Cerebellar cortex (tissue), 1 donor: ENCODE results near the gene ZNF423.
A peak's percentile ranks its signal among the peaks of the same experiment; 100 is the strongest.

ENCODE experiments used
- DNase-seq: peaks from one replicate; pipeline ENCODE4 v3.0.0-alpha.2; 2015; ENCODE audit warnings: low spot score

ZNF423 gene

DNA sequence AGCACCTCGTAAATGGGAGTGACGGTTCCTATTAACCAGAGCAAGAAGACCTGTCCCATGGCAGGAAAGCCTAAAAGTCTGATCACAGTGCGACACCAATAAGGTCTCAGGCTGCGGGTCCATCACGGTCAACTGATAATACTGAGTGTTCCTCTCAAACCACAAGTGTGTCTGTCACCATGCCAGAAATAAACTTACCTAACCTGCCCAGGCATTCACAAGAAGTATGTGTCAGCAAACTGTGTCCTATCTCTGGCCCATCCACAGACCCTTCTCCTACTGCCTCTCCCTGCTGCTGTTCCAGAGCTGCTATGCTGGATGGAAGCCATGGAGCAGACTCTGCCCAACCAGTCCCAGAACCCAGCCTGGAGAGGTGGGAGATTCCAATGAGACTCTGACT is 73.5 kb downstream of the ZNF423 start:
- no peak for DNase-seq

DNA sequence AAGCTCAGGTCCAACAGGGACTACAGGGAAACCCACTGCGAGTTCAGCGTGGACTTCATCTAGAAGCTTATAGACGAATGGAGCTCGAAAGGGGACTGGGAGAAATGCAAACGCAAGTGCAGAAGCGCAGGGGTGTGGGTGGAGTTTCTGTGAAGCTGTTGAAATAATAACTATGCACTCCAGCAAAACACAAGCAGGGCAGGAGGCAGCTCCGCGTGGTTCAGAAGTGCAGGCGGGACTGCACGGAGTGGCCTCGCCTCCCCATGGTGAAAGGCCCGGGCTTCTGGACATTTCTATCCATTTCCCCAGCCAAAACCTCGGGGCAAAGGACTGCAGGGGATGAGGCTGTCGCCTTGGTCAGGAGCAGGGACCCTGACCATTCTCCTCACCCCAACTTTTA is 74.5 kb downstream of the ZNF423 start:
- DNase-seq, result no peak

DNA sequence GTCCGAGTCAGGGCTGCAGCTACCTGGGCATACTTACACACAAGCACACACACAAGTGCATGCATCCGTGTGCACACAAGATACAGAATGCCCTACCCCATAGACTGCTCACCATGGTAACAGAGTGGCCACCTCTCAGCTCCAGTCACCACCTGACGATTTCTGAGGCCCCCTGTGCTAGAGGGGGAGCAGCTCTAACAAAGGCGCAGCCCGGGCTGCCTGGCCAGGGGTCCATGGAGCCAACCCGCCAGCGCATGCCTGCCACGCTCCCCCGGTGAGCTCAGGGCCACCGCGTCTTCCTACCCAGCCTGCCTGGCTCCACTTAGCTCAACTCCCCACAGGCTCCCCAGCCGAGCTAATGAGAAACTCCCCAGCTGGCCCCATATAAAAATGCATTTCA is 75.5 kb downstream of the ZNF423 start:
- no peak for DNase-seq

DNA sequence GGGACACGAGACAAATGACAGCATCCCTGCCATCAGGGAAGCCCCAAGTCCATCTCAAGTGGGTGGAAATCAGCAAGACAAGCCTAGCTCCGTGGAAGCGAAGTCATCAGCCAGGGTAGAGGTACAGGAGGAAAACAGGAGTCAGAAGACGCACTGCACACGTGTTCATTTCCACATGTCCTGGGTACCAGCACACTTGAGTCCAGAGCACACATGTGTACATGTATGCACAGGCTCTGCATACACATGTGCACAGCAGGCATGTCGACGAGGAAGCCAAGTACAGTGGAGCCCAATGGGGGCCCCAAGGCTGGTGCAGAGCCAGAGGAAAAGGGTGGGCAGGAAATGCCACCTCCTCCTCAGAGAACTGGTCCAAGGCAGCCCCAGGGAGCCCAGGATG is 75.9 kb downstream of the ZNF423 start:
- no peak for DNase-seq

DNA sequence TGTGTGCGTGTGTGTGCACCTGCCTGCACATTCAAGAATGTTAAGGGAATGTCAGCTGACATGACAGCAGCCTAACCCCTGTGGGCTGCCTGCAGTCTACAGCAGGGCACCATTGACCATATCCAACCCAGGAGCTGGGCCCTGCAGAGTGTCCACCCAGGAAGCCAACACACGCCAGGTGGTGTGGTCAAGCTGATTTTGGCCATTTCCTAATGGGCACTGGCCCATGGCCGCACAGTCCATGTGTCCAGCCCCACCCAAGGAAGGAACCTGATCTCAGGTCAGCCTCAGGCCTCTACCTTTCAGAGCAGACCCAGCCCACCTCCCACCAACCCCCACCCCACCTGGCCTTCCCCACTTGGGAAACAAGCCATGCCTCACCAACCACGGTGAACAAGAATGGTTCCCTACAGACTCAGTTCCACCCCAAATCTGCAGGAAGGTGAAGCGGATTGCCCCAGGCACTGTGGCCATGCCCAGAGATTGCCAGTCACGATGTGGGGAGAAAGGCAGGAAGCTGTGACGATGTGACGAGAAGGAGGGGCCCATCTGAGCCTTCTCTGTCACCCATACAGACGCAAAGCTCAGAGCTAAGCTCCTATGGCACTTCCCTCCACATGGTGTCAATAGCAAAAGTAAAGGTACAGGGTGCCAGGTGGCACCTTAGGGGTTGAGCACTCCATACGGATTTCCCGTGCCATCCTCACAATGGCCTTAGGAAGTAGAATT is 77.5 kb downstream of the ZNF423 start:
- DNase-seq, result no peak

DNA sequence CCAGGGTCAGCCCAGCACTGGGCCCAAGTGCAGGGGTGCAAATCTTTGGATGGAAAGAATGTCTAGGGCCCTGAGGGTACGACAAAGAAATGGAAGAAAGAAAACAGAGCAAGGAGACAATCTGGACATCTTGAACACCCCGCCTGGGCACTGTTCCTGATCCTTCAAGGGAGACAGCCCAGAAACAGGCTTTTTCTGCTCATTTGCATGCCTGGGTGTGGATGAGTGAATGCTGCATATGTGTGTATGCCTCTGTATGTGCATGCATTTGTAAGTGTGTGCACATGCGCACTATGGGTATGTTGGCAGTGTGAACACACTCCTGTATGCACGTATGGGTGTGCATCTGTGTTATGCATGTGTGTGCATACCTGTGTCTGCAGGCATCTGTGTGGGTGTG is 79.2 kb downstream of the ZNF423 start:
- DNase-seq, result no peak

DNA sequence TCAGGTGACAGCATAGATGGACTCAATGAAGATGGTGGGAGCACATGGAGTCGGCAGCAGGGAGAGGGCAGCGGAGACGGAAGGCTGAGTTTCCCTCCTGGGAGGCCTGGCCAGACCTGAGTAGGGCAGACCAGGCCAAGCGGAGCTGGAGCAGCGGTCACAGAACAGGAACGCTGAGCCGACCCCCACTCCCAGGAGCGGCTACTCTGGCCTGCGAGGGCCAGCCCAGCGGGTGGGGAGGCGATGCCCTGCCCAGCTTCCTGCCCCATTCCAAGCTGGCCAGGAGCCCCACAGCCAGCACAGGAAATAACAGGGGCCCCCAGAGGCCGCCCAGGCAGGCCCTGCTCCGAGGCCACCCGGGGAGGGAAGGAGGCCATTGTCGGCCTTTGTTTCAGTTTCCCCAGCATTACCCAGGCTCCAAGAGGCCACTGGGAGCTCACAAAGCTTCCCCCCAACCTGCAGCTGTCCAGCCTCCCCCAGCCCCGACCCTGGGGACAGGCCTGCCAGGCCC is 79.8 kb downstream of the ZNF423 start:
- DNase-seq, result no peak

DNA sequence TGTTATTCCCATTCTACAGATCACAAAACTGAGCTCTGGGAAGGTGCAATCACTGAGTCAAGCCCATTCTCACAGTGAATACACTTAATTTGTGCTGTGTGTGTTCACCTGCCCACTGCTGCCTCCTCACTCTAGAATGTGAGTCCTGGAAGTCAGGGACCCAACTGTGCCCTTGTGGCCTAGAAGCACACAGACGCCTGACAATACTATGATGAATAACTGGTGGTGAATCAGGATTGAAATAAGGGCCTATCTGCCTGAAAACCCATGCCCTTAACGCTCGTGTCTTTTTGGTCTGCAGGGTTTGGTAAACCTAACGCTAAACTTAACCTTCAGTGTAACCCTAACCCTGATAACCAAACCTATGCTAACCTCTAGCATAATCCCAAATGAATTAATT is 80.3 kb downstream of the ZNF423 start:
- no peak for DNase-seq

DNA sequence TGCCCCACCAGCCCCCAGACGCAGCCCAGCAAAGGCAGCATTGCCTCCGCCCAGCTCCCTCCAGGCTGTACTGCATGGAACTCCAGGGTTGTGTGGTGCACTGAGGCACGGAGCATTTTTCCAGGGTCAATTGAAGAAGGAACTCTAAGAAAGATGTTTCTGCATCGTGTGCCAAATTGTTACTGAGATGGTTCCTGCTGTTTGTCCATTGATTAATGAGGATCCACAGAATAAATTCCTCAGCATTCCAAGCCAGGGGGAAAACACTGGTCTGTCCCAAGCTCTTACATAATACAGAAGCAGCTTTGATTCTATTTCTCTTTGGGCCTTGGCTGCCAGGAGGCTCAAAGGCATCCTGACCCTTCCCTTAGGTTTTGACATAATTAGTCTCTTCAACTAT is 80.9 kb downstream of the ZNF423 start:
- DNase-seq, result no peak

DNA sequence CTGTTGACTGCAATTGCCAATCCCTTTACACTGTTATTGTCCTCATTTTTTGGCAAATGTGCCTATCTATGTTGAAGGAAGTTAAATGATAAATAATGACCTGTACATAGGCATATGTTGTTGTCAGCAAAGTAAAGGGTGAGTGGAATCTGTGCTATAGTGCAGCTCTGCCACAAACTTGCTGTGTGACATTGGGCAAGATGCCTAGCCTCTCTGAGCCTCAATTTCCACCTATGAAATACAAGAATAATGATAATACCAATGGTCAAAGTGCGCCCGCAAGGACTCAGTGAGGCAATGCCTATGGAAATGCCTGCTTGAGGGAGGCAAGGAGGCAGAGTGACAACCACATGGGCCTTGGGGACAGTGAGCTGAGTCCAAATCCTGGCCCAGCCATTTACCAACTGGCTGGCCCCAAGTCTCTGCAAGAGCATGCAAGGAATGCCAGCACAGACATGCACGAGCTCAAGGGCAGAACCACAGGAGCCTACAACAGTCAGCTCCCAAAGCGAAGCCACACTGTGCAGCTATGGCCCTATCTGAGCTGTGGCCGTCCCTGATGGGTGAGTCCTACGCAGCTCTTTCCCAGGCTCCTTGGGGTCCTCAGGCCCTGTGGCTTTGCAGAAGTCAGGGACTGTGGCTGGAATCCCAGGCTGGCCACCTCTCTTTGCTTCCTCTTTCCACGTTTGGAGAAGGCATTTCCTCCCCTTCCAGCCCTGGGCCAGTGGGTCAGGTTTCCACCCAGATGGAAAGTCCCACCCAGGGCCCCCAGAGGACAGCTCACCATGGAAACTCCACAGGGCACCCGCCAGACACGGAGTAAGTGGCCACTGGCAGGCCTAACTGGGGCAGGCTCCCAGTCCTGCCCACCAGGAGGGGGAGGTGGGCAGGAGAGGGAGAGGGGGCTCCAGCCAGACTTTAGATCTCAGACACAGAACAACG is 82.1 kb downstream of the ZNF423 start:
- DNase-seq, result no peak

DNA sequence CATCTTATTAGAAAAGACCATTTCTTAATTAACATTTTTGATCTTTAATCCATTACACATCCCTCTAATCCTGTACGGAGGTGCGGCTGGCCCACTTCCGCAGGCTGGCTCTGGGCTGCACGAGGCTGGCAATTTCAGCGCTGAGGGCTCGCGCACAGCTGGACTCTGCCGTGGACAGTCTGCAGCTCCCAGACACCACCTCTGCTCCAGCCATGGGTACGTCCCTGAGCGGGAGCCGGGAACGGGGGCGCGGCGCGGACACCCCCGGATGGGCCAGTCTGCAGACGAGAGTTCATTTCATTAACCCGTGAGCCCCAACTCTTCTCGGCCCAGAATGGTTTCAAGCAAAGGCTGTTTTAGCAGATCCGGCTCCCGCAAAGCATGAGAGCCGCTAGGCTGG is 87.9 kb downstream of the ZNF423 start:
- no peak for DNase-seq

DNA sequence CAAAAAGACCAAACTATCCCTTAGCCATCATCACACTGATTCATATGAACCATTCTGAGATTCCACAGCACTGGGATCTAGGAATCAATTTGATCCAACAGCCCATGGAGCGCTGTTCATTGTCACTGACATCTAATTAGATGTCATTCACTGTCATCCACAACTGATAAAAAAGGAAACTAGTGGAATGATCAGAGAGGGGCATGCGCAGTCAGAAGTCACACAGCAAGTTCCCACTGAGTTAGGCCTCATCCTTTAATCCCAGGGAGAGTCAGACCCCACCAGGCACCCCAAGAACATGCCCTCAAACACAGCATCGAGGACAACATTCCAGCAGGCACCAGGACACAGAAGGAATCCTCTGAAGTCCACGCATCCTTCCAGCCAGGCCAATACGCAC is 88.5 kb downstream of the ZNF423 start:
- no peak for DNase-seq

DNA sequence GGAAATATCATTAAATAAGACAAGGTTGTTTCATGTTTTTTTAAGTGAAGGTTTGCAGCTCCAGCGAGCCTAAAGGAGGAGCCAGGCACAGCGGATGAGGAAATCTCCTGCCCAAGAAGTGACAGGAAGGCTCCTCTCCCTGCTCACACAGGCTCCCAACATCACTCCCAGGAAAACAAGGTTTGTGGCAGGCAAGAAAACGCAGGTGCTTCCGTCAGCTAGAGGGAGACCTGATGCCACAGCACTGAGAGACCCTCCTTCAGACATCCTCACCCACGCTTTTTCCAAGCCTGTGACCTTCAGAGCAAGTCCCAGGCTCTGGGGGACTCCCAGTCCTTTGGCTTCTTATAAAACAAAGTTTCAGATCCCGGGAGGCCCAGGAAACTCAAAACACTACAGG is 89.7 kb downstream of the ZNF423 start:
- DNase-seq, result no peak

DNA sequence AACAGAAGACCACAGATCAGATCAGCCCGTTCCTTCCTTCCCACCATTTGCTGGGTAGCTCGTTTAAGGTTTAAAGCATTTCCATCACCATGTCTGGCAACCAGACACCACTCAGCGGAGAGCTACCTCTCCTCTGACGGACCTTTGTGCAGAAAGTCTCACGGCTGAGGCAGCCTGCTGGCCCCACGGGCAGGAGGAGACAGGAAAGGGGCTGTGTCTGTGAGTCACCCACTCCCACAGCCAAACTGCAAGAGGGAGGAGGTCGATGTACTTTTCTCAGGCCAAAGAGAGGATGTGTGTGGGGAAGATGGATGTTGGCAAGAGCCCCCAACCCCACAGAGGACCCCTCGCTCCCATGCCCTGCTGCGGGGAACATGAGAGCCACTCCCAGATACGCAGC is 92.1 kb downstream of the ZNF423 start:
- no peak for DNase-seq

DNA sequence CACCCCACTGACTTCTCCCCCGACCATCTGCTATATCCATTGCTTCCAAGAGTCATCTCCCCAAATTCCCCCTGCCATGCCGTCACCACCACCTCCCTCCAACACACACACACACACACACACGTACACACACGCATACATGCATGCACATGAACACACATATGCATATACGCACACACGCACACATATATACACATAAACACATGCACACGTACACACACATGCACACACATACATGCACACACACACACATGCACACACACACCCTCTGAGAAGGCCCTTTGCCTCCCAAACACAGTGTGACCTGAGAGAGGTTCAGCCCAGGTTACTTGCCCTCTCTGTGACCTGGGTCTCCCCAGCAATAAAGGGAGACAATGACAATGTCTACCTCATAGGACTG is 95.1 kb downstream of the ZNF423 start:
- no peak for DNase-seq

DNA sequence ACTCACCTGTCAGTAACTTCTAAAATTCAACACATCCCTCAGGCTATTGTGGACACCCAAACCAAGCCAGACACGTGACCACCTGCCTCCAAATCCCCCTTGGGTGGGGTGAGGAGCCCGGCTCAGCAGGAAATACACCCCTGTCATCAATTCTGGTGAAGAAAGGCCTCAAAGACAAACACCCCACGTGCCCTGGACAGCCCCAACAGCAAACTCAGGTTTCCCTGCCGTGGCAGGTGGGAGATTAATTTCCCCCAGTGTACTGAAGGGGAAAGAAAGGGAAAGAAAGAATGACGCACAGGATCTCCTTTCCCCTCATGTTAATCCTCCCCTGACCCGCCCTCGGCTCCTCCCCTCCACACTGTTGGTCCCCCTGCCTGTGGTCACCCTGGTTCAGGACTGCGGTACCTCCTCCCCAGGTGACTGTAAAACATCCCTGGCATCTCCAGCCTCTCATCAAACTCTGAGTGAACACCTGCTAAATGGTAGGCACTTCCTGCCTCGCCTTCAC is 98.3 kb downstream of the ZNF423 start:
- no peak for DNase-seq

DNA sequence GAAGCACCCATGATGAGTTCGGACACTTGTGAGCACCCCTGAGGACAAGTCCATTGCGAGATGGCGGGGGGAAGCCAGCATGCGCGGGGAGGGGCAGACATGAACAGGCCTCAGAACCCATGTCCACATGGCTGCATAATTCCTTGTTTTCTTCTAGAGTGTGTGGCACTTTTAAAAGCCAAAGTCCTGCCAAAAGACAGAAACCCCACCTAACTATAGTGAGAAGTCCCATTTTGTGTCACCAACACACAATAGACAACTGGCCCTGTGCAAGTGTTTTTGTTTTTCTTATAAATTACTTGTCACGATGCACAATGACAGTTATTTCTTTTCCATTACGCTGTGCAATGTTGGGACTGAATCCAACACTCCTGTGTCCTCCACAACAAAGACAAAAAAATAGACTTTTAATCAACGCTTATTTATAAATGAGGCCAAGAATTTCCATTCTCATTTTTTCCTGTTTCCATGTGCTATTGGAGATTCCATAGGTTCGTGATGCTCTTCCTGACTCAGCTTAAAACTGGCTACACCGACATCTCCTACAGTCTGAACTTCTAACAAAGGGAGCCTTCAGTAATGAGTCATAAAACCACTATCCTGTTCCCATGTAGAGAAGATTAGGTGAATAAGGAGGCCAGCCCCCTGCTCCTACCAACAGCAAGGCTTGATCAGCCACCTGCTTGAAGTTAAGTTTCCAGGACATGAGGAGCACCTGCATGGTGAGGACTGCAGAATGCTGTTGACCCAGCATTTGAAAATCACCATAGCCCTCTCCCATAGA is 98.9 kb downstream of the ZNF423 start:
- DNase-seq, result no peak

DNA sequence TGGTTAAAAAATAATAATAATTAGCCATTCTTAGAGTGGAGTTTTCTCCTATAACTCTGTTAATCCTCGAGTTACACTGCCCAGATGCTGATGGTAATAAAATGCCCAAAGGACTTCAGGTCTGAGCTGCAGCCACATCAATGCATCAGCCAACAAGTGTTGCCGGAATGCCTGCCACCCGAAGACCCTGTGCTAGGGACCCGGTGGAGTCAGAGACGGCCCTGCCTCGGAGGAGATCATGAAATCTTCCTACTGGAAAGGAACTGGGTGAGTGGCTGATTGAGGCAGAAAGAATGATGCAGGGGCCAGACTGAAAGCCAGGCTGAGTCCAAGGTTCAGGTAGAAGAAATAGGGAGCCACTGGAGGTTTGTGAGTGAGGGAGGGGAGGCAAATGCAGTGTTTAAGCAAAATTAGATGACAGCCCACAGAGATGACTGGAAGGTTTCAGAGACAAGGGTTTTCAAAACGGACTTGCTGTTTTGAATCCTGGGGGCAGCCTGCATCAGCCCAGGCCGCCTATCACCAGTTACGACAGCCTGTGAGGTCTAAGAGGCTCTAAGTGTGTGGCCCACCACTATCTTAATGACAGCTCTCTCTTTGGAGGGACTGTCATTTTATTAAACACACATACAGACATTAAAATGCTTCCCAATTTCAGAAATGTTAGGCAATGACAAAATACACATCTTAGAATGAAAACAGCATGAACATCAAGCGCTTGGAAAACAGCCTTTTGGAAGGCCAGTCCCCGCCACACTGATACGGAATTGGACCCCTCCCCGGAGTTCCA is 100.0 kb downstream of the ZNF423 start:
- DNase-seq, result no peak

DNA sequence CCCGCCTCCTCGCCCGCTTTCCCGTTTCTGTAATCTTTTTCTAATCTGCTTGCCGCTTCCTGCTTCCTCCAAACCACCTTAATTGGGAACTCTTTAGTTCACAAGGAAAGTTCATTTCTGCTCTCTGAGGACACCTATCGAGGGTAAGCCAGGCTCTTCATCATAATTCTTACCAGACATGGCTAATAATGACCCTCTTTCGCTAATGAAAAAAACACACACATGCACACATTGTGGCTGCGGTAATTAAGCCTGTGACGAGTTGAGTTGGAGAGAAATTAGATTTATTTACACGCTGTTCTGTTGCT is 100.6 kb downstream of the ZNF423 start:
- DNase-seq, result peak; percentile 28

DNA sequence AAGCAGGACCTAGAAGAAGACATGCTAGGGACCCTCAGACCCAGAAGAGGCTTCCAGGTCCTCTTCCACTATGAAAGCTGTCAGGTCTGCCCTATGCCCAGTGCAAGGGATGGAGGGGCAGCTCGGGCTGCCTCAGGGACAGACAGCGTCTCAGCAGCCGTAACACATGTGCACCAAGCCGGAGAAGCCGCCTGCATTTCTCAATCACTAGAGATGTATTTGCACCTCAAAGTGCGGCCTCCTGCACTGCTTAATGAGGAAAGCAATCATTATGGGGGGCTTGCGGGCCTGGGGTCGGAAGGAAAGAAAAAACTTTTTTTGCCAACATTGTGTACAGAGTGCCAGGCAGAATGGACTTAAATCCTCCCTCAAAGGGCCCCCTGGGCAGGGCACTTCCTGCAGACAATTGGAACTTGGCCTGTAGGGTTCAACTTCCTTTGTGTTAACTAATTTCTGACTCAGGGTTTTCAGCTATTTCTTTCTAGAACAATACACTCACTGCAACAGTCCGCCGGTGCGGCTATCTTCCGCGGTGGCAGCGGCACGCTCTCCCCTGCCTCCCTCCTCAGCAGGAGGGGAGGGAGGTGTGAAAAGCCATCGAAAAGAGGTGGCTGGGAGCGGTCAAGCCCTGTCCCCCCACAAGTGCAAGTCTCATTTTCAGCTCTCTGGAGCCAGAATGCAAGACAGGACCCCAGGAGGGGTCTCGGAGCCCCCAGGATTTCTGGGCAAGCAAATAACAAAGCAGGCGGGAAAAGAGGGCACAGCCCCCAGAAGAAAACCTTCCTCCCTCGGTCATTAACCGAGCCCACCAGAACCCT is 101.2 kb downstream of the ZNF423 start:
- DNase-seq, result no peak
